GM12878 (cell line): ENCODE data around the gene PRSS12. TPM values are rescaled to one million over a fixed set of nuclear protein-coding genes. Genes with fewer than 3 reads are reported as not detected.

Source experiments
- ATAC-seq: fragments of 200-7000 bp; cut with Tn5 transposase; 3 replicates; pipeline ENCODE4 v1.9.1; 2020; ENCODE audit warnings: mild to moderate bottlenecking, moderate library complexity
- BruUV-seq: library from RNA; stranded (reverse); fragments of 400-500 nt; replicated peaks from 2 replicates; lab custom pipeline; 2021; lab: Mats Ljungman, UMichigan
- CTCF ChIA-PET: fragments of 300-600 bp; sonication (Branson Sonifier 250); formaldehyde crosslinking; extraction: SDS; loops from one replicate; lab custom pipeline; 2021; ENCODE audit warnings: inconsistent platforms; lab: Yijun Ruan, JAX
- POLR2A ChIA-PET: fragments of 350-600 bp; formaldehyde crosslinking; extraction: SDS; loops from one replicate; lab custom pipeline; 2021; ENCODE audit warnings: inconsistent platforms; lab: Charles Lee
- RAD21 ChIA-PET: fragments of 300-600 bp; sonication (Branson Sonifier 250); formaldehyde crosslinking; loops from one replicate; lab custom pipeline; 2023; ENCODE audit warnings: antibody characterized with exemption; ENCODE audit not compliant: unreplicated experiment; lab: Charles Lee
- SMC1A ChIA-PET: fragments of 300-600 bp; sonication (Branson Sonifier 250); formaldehyde crosslinking; loops from one replicate; lab custom pipeline; 2023; ENCODE audit not compliant: unreplicated experiment, uncharacterized antibody; lab: Charles Lee
- DNase-seq: peaks from one replicate; pipeline ENCODE4 v3.0.0-alpha.2; 2011; ENCODE audit warnings: low read depth, low spot score
- FAIRE-seq: peaks from 3 replicates; lab custom pipeline; 2011; peaks lifted over from hg19 to GRCh38; lab: Jason Lieb, UNC
- H2AFZ ChIP-seq: 2 replicates; pipeline ENCODE4 v1.6.0; 2011; ENCODE audit warnings: low read depth, low read length, control low read depth; ENCODE audit not compliant: control insufficient read depth
- H3K27ac ChIP-seq: 2 replicates; pipeline ENCODE4 v1.5.1; 2011; ENCODE audit warnings: control low read depth; ENCODE audit not compliant: control insufficient read depth, insufficient read depth
- H3K27me3 ChIP-seq, 2 experiments: replicated peaks in 1 of 2; 2 replicates each; pipeline versions ENCODE4 v1.6.0 to v1.6.1; 2011; ENCODE audit warnings: low read length in 1 of 2; ENCODE audit not compliant: control insufficient read depth in 2 of 2, insufficient read depth in 2 of 2
- H3K36me3 ChIP-seq, 2 experiments: 2 replicates each; pipeline ENCODE4 v1.5.1; 2011; ENCODE audit warnings: low read length in 1 of 2; ENCODE audit not compliant: control insufficient read depth in 2 of 2, insufficient read depth in 2 of 2
- H3K4me1 ChIP-seq: 2 replicates; pipeline ENCODE4 v1.6.1; 2011; ENCODE audit warnings: mild to moderate bottlenecking, low read length, moderate library complexity, mixed read lengths; ENCODE audit not compliant: control insufficient read depth, insufficient read depth
- H3K4me2 ChIP-seq: 2 replicates; pipeline ENCODE4 v1.6.0; 2011; ENCODE audit warnings: control low read depth; ENCODE audit not compliant: control insufficient read depth, insufficient read depth
- H3K4me3 ChIP-seq: fragments of 200-600 bp; sonication (generic); 2 replicates; pipeline ENCODE4 v1.5.1; 2016
- H3K79me2 ChIP-seq: 2 replicates; pipeline ENCODE4 v1.6.0; 2011; ENCODE audit warnings: low read length; ENCODE audit not compliant: control insufficient read depth, insufficient read depth
- H3K9ac ChIP-seq: 2 replicates; pipeline ENCODE4 v1.8.0; 2011; ENCODE audit warnings: low read length, control low read depth, mixed read lengths; ENCODE audit not compliant: control insufficient read depth, insufficient read depth
- H3K9me3 ChIP-seq: replicated peaks from 3 replicates; pipeline ENCODE4 v1.5.1; 2011; ENCODE audit warnings: mild to moderate bottlenecking, low read length; ENCODE audit not compliant: control insufficient read depth, insufficient read depth
- H4K20me1 ChIP-seq: 2 replicates; pipeline ENCODE4 v1.6.0; 2011; ENCODE audit not compliant: control insufficient read depth, insufficient read depth
- E2F8 ChIP-seq: fragments of 450-650 bp; IDR thresholded peaks from 2 replicates; pipeline ENCODE4 v1.6.1; 2018; ENCODE audit warnings: mild to moderate bottlenecking, low read depth, moderate library complexity; ENCODE audit not compliant: partially characterized antibody
- FOXK2 ChIP-seq: fragments of 450-650 bp; IDR thresholded peaks from 2 replicates; pipeline ENCODE4 v1.6.1; 2017; ENCODE audit warnings: mild to moderate bottlenecking, moderate library complexity
- MEF2B ChIP-seq: fragments of 450-650 bp; IDR thresholded peaks from 2 replicates; pipeline ENCODE4 v1.6.1; 2018; ENCODE audit warnings: mild to moderate bottlenecking, moderate library complexity; ENCODE audit not compliant: partially characterized antibody, poor library complexity, severe bottlenecking
- RAD21 ChIP-seq: IDR thresholded peaks from 2 replicates; pipeline ENCODE4 v1.6.1; 2011; ENCODE audit warnings: mild to moderate bottlenecking, low read depth, low read length, moderate library complexity; ENCODE audit not compliant: insufficient read depth
- RAD51 ChIP-seq: fragments of 450-650 bp; IDR thresholded peaks from 2 replicates; pipeline ENCODE4 v1.6.1; 2016; ENCODE audit warnings: moderate library complexity, mild to moderate bottlenecking, inconsistent platforms
- SMARCA5 ChIP-seq: fragments of 450-650 bp; IDR thresholded peaks from 2 replicates; pipeline ENCODE4 v1.6.1; 2017; ENCODE audit warnings: mild to moderate bottlenecking
- SUPT20H ChIP-seq: IDR thresholded peaks from 2 replicates; pipeline ENCODE4 v1.6.1; 2011; ENCODE audit warnings: low read depth, mild to moderate bottlenecking, low read length, moderate library complexity, borderline replicate concordance; ENCODE audit not compliant: control insufficient read depth
- TCF12 ChIP-seq: IDR thresholded peaks from 2 replicates; pipeline ENCODE4 v1.6.1; 2011; ENCODE audit warnings: low read depth, mild to moderate bottlenecking, low read length
- ZBED1 ChIP-seq: IDR thresholded peaks from 2 replicates; pipeline ENCODE4 v1.6.1; 2016; ENCODE audit warnings: borderline replicate concordance
- ZBTB11 ChIP-seq: fragments of 450-650 bp; formaldehyde crosslinking; IDR thresholded peaks from 2 replicates; pipeline ENCODE4 v1.5.0; 2022; ENCODE audit warnings: mild to moderate bottlenecking, missing genetic modification characterization
- ZNF274 ChIP-seq: IDR thresholded peaks from one replicate; pipeline ENCODE4 v1.8.0; 2011; ENCODE audit not compliant: insufficient read length, insufficient read depth
- ZNF687 ChIP-seq: fragments of 450-650 bp; IDR thresholded peaks from 2 replicates; pipeline ENCODE4 v1.6.1; 2017; ENCODE audit warnings: mild to moderate bottlenecking, moderate library complexity
- WGBS: methylation state at CpG from one replicate; pipeline ENCODE4 v1.1.6; 2016; ENCODE audit warnings: low lambda C conversion rate; ENCODE audit not compliant: insufficient replicate concordance, insufficient coverage; ENCODE audit errors: missing lambda C conversion rate; 5-methylcytosine and 5-hydroxymethylcytosine counted together
- in situ Hi-C: fragments of 300-500 bp; cut with MboI; formaldehyde crosslinking; loops from 9 replicates; pipeline ENCODE4 v1.14.3; 2018; ENCODE audit warnings: mixed read lengths
- intact Hi-C: fragments of 100-400 bp; cut with micrococcal nuclease; formaldehyde crosslinking; loops from one replicate; pipeline ENCODE4 v1.14.2; 2022; ENCODE audit not compliant: unreplicated experiment
- polyA plus RNA-seq, 11 experiments: library from polyadenylated mRNA; depleted of rRNA in 4 of 11; unstranded in 6 of 11; stranded (reverse) in 5 of 11; fragments of >200 nt; fragmentation: Nextera tagmentation in 4 of 11; fragmentation: Illumina TruSeq in 1 of 11; extraction: Ambion mirVana in 4 of 11; extraction: Trizol in 1 of 11; gene quantifications; 1 replicate in 1 of 11; 2 replicates in 10 of 11; pipeline versions ENCODE4 v1.2.1 to v1.2.3, GENCODE V29; 2011 to 2016; ENCODE audit warnings: inconsistent platforms in 2 of 11, missing spikeins in 2 of 11, low read depth in 1 of 11
- total RNA-seq, 4 experiments: library from RNA; depleted of rRNA in 3 of 4; stranded (reverse); fragments of >200 nt in 3 of 4; fragmentation: Illumina TruSeq in 1 of 4; extraction: Trizol in 1 of 4; gene quantifications; 2 replicates each; pipeline versions ENCODE4 v1.2.1 to v1.2.3, GENCODE V29; 2013 to 2021

Gene PRSS12
- total and polyA plus RNA-seq, 10 of the 15 experiments (the other 5 are each of a cell fraction or from before 2014, with no cell fraction given): 0.04 to 0.34 (median 0.11) TPM; not detected in 2

GRCh38 chr4:118353534-118354030 lies 779 bp upstream of the PRSS12 start:
- Histone ChIP-seq H3K4me2 (peak overlapping the region; percentile 95), H3K9me3 (no peaks in the 10 kb centered on the region), H3K4me3 (no peak overlapping the region), H4K20me1 (no peaks in the 10 kb centered on the region), H3K27ac (no peak overlapping the region), H3K27me3 (peaks cover 4 to 7% of the 10 kb centered on the region in 2 experiments), H3K4me1 (no peaks in the 10 kb centered on the region), H2AFZ (no peak overlapping the region; the same call in 1 of the 2 replicates), H3K9ac (no peak overlapping the region), H3K79me2 (no peaks in the 10 kb centered on the region), H3K36me3 (no peaks in the 10 kb centered on the region)
- in situ Hi-C loops (no loop called here), intact Hi-C loops (loop anchor here (2.0 kb wide), 1 partner anchor 73 kb away; no protein-coding TSS in a partner anchor)
- SMC1A ChIA-PET: interaction anchor here (1.0 to 2.0 kb wide), 6 partner anchors 9 to 71 kb away, joined by 3 to 6 read pairs (median 4); no protein-coding TSS in a partner anchor
- CTCF ChIA-PET: interaction anchor here (0.6 to 3.3 kb wide), 15 partner anchors 10 to 83 kb away, joined by 3 to 20 read pairs (median 5); no protein-coding TSS in a partner anchor
- FAIRE-seq (no peak), ATAC-seq (no peak), DNase-seq (no peak)
- BruUV-seq: no TSS peak
- RAD21 ChIA-PET: interaction anchor here (0.6 to 1.5 kb wide), 5 partner anchors 13 to 83 kb away, joined by 3 to 4 read pairs (median 4); no protein-coding TSS in a partner anchor
- WGBS: 31% methylated on average over 8 of the region's 8 CpGs
- POLR2A ChIA-PET: no interaction called here
- TF ChIP-seq ZNF687 (no peak), MEF2B (no peak), RAD21 (no peak), ZNF274 (no peak), SUPT20H (no peak), SMARCA5 (no peak), FOXK2 (no peak), ZBED1 (no peak), ZBTB11 (CRISPR knock-in tag) (no peak), RAD51 (no peak), TCF12 (no peak), E2F8 (no peak)
